Measurements from ENCODE around the gene UNKL.

Gene UNKL

DNA sequence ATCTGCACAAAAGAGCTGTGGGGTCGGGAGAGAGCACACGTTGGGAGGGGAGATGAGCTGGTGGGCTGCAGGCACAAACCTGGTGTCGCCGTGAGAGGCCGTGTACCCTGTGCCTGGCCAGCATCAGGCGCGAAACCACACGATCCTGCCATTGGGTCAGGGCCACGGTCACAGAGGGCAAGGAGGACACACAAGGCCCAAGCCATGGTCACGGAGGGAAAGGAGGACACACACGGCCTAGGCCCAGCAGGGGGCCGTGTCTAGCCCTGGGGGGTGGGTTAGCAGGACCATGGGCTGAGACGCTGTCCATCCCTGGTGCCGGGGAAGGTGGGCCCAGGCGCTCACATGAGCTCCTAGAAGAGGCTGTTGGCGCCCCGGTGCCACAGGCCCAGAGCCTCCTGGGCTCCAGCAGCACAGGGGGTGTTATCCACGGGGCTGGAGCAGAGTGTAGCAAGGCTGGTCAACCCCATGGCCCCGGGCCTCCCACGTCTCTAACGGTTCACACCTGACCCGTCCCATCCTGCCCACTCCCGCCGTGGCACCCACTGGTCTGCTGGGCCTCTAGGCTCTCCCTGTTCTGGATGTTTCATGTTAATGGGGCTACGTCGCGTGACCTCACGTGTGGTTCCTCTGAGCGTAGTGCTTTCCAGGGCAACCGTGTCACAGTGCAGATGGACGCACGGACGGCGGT lies 37.3 kb upstream of the UNKL start:
- TF ChIP-seq CTCF (IDR thresholded peaks at IDR 0.05; ENCODE audit: low read depth, low read length, missing control alignments), result no peak
- H3K4me3 ChIP-seq (replicated peaks; ENCODE audit: low read depth, low read length), result no peak overlapping the region
- no peak for DNase-seq (ENCODE audit: extremely low read depth, low read depth)

- TF ChIP-seq CTCF (IDR thresholded peaks at IDR 0.05; ENCODE audit: low read depth, low read length, missing control alignments), result no peak
- no peak overlapping the region for H3K4me3 ChIP-seq (replicated peaks; ENCODE audit: low read depth, low read length)
- DNase-seq (ENCODE audit: extremely low read depth, low read depth), result no peak
Measured at GRCh38 chr16:1450841-1451240, 36.3 kb upstream of the UNKL start.

- TF ChIP-seq CTCF (IDR thresholded peaks at IDR 0.05; ENCODE audit: low read depth, low read length, missing control alignments), result peak; percentile 4
- DNase-seq (ENCODE audit: extremely low read depth, low read depth), result no peak
- no peak overlapping the region for H3K4me3 ChIP-seq (replicated peaks; ENCODE audit: low read depth, low read length)
Measured at GRCh38 chr16:1450218-1450617, 35.7 kb upstream of the UNKL start.

DNA sequence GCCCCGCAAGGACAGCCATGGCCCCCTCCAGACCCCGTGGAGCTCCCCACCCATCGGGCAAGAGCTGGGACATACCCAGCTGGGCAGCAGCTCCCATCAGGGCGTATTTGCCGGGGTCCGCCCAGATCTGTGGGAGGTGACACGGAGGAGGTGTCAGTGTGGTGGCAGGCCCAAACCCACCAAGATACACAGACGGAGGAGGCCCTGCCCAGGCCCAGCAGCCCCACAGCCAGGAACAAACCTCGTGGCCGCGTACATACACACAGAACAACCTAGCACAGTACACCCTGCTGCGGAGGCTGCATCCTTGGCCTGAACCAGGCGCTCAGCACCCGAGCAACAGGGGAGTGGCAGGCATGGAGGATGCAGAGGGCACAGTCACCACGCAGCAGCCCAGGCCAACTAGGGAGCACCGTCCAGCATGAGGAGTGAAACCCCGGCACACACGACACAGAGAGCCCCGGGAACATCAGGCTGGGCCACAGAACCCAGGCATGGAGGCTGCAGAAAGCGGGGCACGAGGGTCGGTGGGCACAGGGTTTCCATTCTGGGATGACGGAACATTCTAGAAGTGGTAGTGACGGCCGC lies 34.8 kb upstream of the UNKL start:
- no peak overlapping the region for H3K4me3 ChIP-seq (replicated peaks; ENCODE audit: low read depth, low read length)

GRCh38 chr16:1448536-1449116 lies 34.1 kb upstream of the UNKL start:
- no peak overlapping the region for H3K4me3 ChIP-seq (replicated peaks; ENCODE audit: low read depth, low read length)
- DNase-seq (ENCODE audit: extremely low read depth, low read depth), result no peak
- TF ChIP-seq CTCF (IDR thresholded peaks at IDR 0.05; ENCODE audit: low read depth, low read length, missing control alignments), result no peak

More for the DNA sequence above, 34.8 kb upstream of the UNKL start:
- DNase-seq (ENCODE audit: extremely low read depth, low read depth), result no peak
- TF ChIP-seq CTCF (IDR thresholded peaks at IDR 0.05; ENCODE audit: low read depth, low read length, missing control alignments), result no peak

- DNase-seq (ENCODE audit: extremely low read depth, low read depth), result no peak
- TF ChIP-seq CTCF (IDR thresholded peaks at IDR 0.05; ENCODE audit: low read depth, low read length, missing control alignments), result no peak
- no peak overlapping the region for H3K4me3 ChIP-seq (replicated peaks; ENCODE audit: low read depth, low read length)
Measured at GRCh38 chr16:1447965-1448364, 33.5 kb upstream of the UNKL start.

Data from HFF-Myc (cell line).